HUES48 (cell line): ENCODE data around the gene FXR2.
"Not testable (repeated sequence)": the region's sequence is repeated elsewhere in the genome, so short reads cannot be mapped to it uniquely, and the experiment has no call there.

Source experiments
- H3K27ac ChIP-seq: one replicate; pipeline ENCODE4 v1.7.0; 2013; ENCODE audit warnings: low read depth, low read length, inconsistent platforms
- H3K27me3 ChIP-seq: 2 replicates; pipeline ENCODE4 v1.6.1; 2013; ENCODE audit warnings: mild to moderate bottlenecking, low read length; ENCODE audit not compliant: control insufficient read depth, insufficient read depth
- H3K36me3 ChIP-seq: 2 replicates; pipeline ENCODE4 v1.6.1; 2013; ENCODE audit warnings: low read length; ENCODE audit not compliant: control insufficient read depth, insufficient read depth
- H3K4me1 ChIP-seq: 2 replicates; pipeline ENCODE4 v1.6.1; 2013; ENCODE audit warnings: mild to moderate bottlenecking, low read length; ENCODE audit not compliant: control insufficient read depth, insufficient read depth
- H3K4me3 ChIP-seq: 2 replicates; pipeline ENCODE4 v1.5.1; 2013; ENCODE audit warnings: mild to moderate bottlenecking, low read depth, low read length
- H3K9ac ChIP-seq: 2 replicates; pipeline ENCODE4 v1.6.1; 2013; ENCODE audit warnings: mild to moderate bottlenecking, low read depth, low read length, moderate library complexity
- H3K9me3 ChIP-seq: 2 replicates; pipeline ENCODE4 v1.6.1; 2013; ENCODE audit warnings: low read length; ENCODE audit not compliant: control insufficient read depth, insufficient read depth

Gene FXR2

GRCh38 chr17:7646457-7646856, 31.8 kb upstream of the FXR2 start:
- H3K9me3 ChIP-seq: no peaks in the 10 kb centered on the region
- no peak overlapping the region for H3K4me3 ChIP-seq
- H3K27ac ChIP-seq: no peak overlapping the region
- peaks cover 12% of the 10 kb centered on the region for H3K27me3 ChIP-seq
- H3K4me1 ChIP-seq: peaks cover 5% of the 10 kb centered on the region; the same call in 1 of the 2 replicates
- no peak overlapping the region for H3K9ac ChIP-seq
- H3K36me3 ChIP-seq: no peaks in the 10 kb centered on the region

- Histone ChIP-seq H3K9me3 (no peaks in the 10 kb centered on the region), H3K9ac (no peak overlapping the region), H3K4me1 (peaks cover under 1% of the 10 kb centered on the region; the same call in 1 of the 2 replicates), H3K4me3 (no peak overlapping the region), H3K27me3 (peaks cover 1% of the 10 kb centered on the region), H3K36me3 (no peaks in the 10 kb centered on the region), H3K27ac (no peak overlapping the region)
Measured at GRCh38 chr17:7644775-7645174, 30.1 kb upstream of the FXR2 start.

- not testable (repeated sequence) for H3K27me3 ChIP-seq, H3K4me3 ChIP-seq, H3K4me1 ChIP-seq, H3K9ac ChIP-seq, H3K36me3 ChIP-seq, H3K9me3 ChIP-seq, H3K27ac ChIP-seq
Measured at GRCh38 chr17:7641635-7642034, 26.9 kb upstream of the FXR2 start.

- Histone ChIP-seq H3K9me3 (no peaks in the 10 kb centered on the region), H3K36me3 (no peaks in the 10 kb centered on the region), H3K4me1 (peaks cover 9% of the 10 kb centered on the region), H3K27me3 (no peaks in the 10 kb centered on the region), H3K4me3 (no peak overlapping the region), H3K9ac (no peak overlapping the region), H3K27ac (no peak overlapping the region)
Measured at GRCh38 chr17:7640783-7641182, 26.1 kb upstream of the FXR2 start.

- H3K4me3 ChIP-seq: no peak overlapping the region
- no peak overlapping the region for H3K27ac ChIP-seq
- peaks cover 18% of the 10 kb centered on the region for H3K4me1 ChIP-seq
- H3K9me3 ChIP-seq: no peaks in the 10 kb centered on the region
- no peaks in the 10 kb centered on the region for H3K27me3 ChIP-seq
- H3K9ac ChIP-seq: no peak overlapping the region
- H3K36me3 ChIP-seq: no peaks in the 10 kb centered on the region
Measured at GRCh38 chr17:7636163-7636562, 21.5 kb upstream of the FXR2 start.

GRCh38 chr17:7634384-7634783, 19.7 kb upstream of the FXR2 start:
- Histone ChIP-seq H3K4me3 (no peak overlapping the region), H3K27me3 (no peaks in the 10 kb centered on the region), H3K36me3 (no peaks in the 10 kb centered on the region), H3K9me3 (no peaks in the 10 kb centered on the region), H3K4me1 (peaks cover 18% of the 10 kb centered on the region), H3K27ac (no peak overlapping the region), H3K9ac (no peak overlapping the region)

GRCh38 chr17:7633093-7633492, 18.4 kb upstream of the FXR2 start:
- no peak overlapping the region for H3K27ac ChIP-seq
- no peak overlapping the region for H3K9ac ChIP-seq
- H3K9me3 ChIP-seq: no peaks in the 10 kb centered on the region
- no peaks in the 10 kb centered on the region for H3K27me3 ChIP-seq
- H3K36me3 ChIP-seq: no peaks in the 10 kb centered on the region
- no peak overlapping the region for H3K4me3 ChIP-seq
- H3K4me1 ChIP-seq: peaks cover 18% of the 10 kb centered on the region

- H3K27me3 ChIP-seq: no peaks in the 10 kb centered on the region
- peaks cover 18% of the 10 kb centered on the region for H3K4me1 ChIP-seq
- no peak overlapping the region for H3K4me3 ChIP-seq
- H3K36me3 ChIP-seq: no peaks in the 10 kb centered on the region
- no peak overlapping the region for H3K9ac ChIP-seq
- no peaks in the 10 kb centered on the region for H3K9me3 ChIP-seq
- no peak overlapping the region for H3K27ac ChIP-seq
Measured at GRCh38 chr17:7632492-7632894, 17.8 kb upstream of the FXR2 start.

GRCh38 chr17:7631398-7632380, 17.0 kb upstream of the FXR2 start:
- Histone ChIP-seq H3K27me3 (no peaks in the 10 kb centered on the region), H3K4me3 (no peak overlapping the region), H3K9ac (no peak overlapping the region), H3K36me3 (no peaks in the 10 kb centered on the region), H3K4me1 (peaks cover 20% of the 10 kb centered on the region), H3K9me3 (no peaks in the 10 kb centered on the region), H3K27ac (no peak overlapping the region)

- no peaks in the 10 kb centered on the region for H3K9me3 ChIP-seq
- H3K27ac ChIP-seq: no peak within 1 kb of the TSS
- no peaks in the 10 kb centered on the region for H3K36me3 ChIP-seq
- H3K9ac ChIP-seq: no peak within 1 kb of the TSS
- H3K27me3 ChIP-seq: no peaks in the 10 kb centered on the region
- peaks cover 15% of the 10 kb centered on the region for H3K4me1 ChIP-seq
- no peak within 1 kb of the TSS for H3K4me3 ChIP-seq
Measured at GRCh38 chr17:7629939-7630571, 15.4 kb upstream of the FXR2 start, which contains the start of gene SHBG. SHBG (plus strand) TSS chr17:7630135; CDS start chr17:7630173, 38 bp downstream.
